ENCODE data around the gene NUDT14.

NUDT14 gene

DNA sequence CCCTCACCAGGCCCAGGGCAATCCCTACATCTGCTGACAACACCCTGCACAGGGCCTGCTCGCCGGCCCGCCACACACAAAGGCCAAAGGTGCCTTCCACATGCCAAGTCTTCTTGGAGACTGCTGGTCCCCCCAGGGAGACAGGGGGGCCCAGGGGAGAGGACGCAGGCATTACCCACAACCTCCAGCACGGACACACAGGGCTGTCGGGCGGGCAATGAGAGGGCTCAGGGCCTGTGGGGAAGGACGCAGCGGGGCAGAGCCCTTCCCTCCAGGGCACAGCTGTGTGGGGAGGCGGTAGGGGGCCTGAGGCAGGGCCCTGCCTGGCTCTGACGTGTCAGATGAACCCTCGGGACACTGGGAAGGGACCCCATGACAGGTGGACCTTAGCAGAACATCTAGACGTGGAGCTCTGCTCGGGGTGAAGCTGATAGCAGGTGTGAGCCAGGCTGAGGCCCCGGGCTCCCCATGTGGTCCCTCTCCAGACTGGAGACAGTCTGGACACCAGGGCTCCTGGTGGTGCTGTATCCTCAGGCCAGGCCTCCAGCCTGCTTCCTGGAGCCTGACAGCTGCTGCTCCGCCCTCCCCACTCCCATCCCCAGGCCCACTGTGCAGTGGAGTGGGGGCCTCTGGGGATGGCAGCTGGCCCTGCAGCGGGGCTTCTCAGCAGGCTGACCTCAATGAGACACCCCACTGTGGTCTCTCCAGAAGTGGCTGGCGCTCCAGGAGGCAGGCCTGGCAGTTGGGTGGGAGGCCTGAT, 31.6 kb upstream of the NUDT14 start:
- H3K79me2 ChIP-seq (ENCODE audit: insufficient read depth, low read length), result no peaks in the 10 kb centered on the region
- H3K9me3 ChIP-seq (ENCODE audit: insufficient read depth, low read depth, low read length), result no peaks in the 10 kb centered on the region
- H3K27me3 ChIP-seq (ENCODE audit: insufficient read depth, low read length, poor library complexity, severe bottlenecking), result no peaks in the 10 kb centered on the region
- no peaks in the 10 kb centered on the region for H3F3A ChIP-seq (ENCODE audit: low read depth)
- H3K4me2 ChIP-seq (ENCODE audit: low read depth, low read length, poor library complexity, severe bottlenecking), result no peak overlapping the region
- H3K4me1 ChIP-seq (ENCODE audit: insufficient read depth, low read length, poor library complexity, severe bottlenecking), result no peaks in the 10 kb centered on the region
- TF ChIP-seq EZH2phosphoT487 (IDR thresholded peaks at IDR 0.05; ENCODE audit: borderline replicate concordance), result no peak
- TF ChIP-seq, protein P1, sequence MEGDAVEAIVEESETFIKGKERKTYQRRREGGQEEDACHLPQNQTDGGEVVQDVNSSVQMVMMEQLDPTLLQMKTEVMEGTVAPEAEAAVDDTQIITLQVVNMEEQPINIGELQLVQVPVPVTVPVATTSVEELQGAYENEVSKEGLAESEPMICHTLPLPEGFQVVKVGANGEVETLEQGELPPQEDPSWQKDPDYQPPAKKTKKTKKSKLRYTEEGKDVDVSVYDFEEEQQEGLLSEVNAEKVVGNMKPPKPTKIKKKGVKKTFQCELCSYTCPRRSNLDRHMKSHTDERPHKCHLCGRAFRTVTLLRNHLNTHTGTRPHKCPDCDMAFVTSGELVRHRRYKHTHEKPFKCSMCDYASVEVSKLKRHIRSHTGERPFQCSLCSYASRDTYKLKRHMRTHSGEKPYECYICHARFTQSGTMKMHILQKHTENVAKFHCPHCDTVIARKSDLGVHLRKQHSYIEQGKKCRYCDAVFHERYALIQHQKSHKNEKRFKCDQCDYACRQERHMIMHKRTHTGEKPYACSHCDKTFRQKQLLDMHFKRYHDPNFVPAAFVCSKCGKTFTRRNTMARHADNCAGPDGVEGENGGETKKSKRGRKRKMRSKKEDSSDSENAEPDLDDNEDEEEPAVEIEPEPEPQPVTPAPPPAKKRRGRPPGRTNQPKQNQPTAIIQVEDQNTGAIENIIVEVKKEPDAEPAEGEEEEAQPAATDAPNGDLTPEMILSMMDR (conservative IDR thresholded peaks at IDR 0.05; ENCODE audit: low read length), result no peak
- H3K36me3 ChIP-seq (ENCODE audit: insufficient read depth, low read length), result peaks cover 55% of the 10 kb centered on the region; the same call in 1 of the 2 replicates
- H4K20me1 ChIP-seq (ENCODE audit: insufficient read depth, low read length, poor library complexity, severe bottlenecking), result no peaks in the 10 kb centered on the region
- no peak overlapping the region for H2AFZ ChIP-seq (ENCODE audit: low read length)
- no peak overlapping the region for H3K4me3 ChIP-seq (ENCODE audit: low read length, poor library complexity, severe bottlenecking)
- no peak overlapping the region for H3K9ac ChIP-seq (ENCODE audit: low read depth, low read length, poor library complexity, severe bottlenecking)
- H3K9me2 ChIP-seq (replicated peaks; ENCODE audit: low read depth, low read length), result no peaks in the 10 kb centered on the region

DNA sequence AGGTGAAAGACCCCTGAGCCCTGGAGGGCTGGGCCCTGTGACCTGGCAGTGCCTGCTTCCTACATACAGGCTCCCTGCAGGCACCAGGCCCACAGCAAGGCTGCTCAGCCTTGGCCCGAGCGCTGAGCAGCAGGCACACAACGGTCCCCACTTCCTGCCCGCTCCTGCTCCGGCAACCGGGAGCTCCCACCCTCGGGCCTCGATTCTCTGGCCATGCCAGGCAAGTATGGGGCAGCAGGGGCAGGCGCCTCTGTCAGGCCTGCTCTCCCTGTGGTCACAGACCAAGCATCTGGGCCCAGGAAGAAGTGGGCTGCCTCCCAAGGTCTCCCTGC, 30.6 kb upstream of the NUDT14 start:
- no peak for TF ChIP-seq EZH2phosphoT487 (IDR thresholded peaks at IDR 0.05; ENCODE audit: borderline replicate concordance)
- TF ChIP-seq, protein P1 (conservative IDR thresholded peaks at IDR 0.05; ENCODE audit: low read length), result no peak
- no peaks in the 10 kb centered on the region for H3K9me2 ChIP-seq (replicated peaks; ENCODE audit: low read depth, low read length)
- no peak overlapping the region for H3K4me2 ChIP-seq (ENCODE audit: low read depth, low read length, poor library complexity, severe bottlenecking)
- no peak overlapping the region for H2AFZ ChIP-seq (ENCODE audit: low read length)
- H3K4me3 ChIP-seq (ENCODE audit: low read length, poor library complexity, severe bottlenecking), result no peak overlapping the region
- H3K27me3 ChIP-seq (ENCODE audit: insufficient read depth, low read length, poor library complexity, severe bottlenecking), result no peaks in the 10 kb centered on the region
- no peaks in the 10 kb centered on the region for H4K20me1 ChIP-seq (ENCODE audit: insufficient read depth, low read length, poor library complexity, severe bottlenecking)
- H3K9me3 ChIP-seq (ENCODE audit: insufficient read depth, low read depth, low read length), result no peaks in the 10 kb centered on the region
- H3K79me2 ChIP-seq (ENCODE audit: insufficient read depth, low read length), result no peaks in the 10 kb centered on the region
- H3K36me3 ChIP-seq (ENCODE audit: insufficient read depth, low read length), result peaks cover 46% of the 10 kb centered on the region; the same call in 1 of the 2 replicates
- H3K4me1 ChIP-seq (ENCODE audit: insufficient read depth, low read length, poor library complexity, severe bottlenecking), result no peaks in the 10 kb centered on the region
- no peak overlapping the region for H3K9ac ChIP-seq (ENCODE audit: low read depth, low read length, poor library complexity, severe bottlenecking)
- H3F3A ChIP-seq (ENCODE audit: low read depth), result no peaks in the 10 kb centered on the region

DNA sequence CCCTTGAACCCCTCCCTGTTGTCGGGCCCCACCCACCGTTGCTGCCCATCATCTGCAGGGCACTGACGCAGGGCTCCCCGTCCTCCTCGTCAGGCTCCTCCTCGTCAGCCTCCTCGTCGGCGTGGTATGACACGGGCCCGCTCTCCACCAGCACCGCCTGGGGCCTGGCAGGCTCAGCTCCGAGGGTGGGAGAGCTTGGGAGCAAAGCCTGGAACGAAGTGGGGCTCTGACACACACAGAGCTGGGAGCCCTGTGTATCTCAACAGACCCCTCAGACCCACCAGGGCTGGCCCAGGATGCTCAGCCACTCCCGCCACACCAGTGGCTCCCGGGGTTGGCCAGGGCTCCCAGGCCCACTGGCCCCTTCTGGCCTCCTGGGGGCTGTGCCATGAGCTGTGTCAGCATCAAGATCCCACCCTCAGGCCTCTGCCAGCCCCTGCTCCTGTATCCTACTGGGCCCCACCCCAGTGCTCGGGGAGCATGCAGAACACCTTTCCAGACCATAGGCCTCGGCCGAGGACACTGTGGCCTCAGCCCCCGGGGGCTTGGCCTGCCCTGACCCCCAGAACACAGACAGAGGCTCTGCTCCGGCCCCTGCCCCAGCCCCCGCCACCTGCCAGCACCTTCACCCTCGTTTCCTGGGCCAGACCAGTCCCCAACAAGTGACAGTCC, 30.1 kb upstream of the NUDT14 start:
- no peak overlapping the region for H3K4me3 ChIP-seq (ENCODE audit: low read length, poor library complexity, severe bottlenecking)
- H2AFZ ChIP-seq (ENCODE audit: low read length), result no peak overlapping the region
- TF ChIP-seq, protein P1 (conservative IDR thresholded peaks at IDR 0.05; ENCODE audit: low read length), result no peak
- no peak for TF ChIP-seq EZH2phosphoT487 (IDR thresholded peaks at IDR 0.05; ENCODE audit: borderline replicate concordance)
- H3K9me2 ChIP-seq (replicated peaks; ENCODE audit: low read depth, low read length), result no peaks in the 10 kb centered on the region
- no peaks in the 10 kb centered on the region for H3K9me3 ChIP-seq (ENCODE audit: insufficient read depth, low read depth, low read length)
- peaks cover 41% of the 10 kb centered on the region; the same call in 1 of the 2 replicates for H3K36me3 ChIP-seq (ENCODE audit: insufficient read depth, low read length)
- H3K4me1 ChIP-seq (ENCODE audit: insufficient read depth, low read length, poor library complexity, severe bottlenecking), result no peaks in the 10 kb centered on the region
- H3K4me2 ChIP-seq (ENCODE audit: low read depth, low read length, poor library complexity, severe bottlenecking), result no peak overlapping the region
- H3F3A ChIP-seq (ENCODE audit: low read depth), result no peaks in the 10 kb centered on the region
- H3K9ac ChIP-seq (ENCODE audit: low read depth, low read length, poor library complexity, severe bottlenecking), result no peak overlapping the region
- H3K27me3 ChIP-seq (ENCODE audit: insufficient read depth, low read length, poor library complexity, severe bottlenecking), result no peaks in the 10 kb centered on the region
- H4K20me1 ChIP-seq (ENCODE audit: insufficient read depth, low read length, poor library complexity, severe bottlenecking), result no peaks in the 10 kb centered on the region
- no peaks in the 10 kb centered on the region for H3K79me2 ChIP-seq (ENCODE audit: insufficient read depth, low read length)
